Parathyroid adenoma (tissue), 2 donors: ENCODE measurements around the gene FMNL1.

Source experiments
- H2AFZ ChIP-seq: fragments of 300-600 bp; sonication (generic); one replicate; pipeline ENCODE4 v1.7.0; 2017; ENCODE audit warnings: antibody characterized with exemption, mild to moderate bottlenecking
- H3K27ac ChIP-seq: fragments of 300-600 bp; sonication (generic); one replicate; pipeline ENCODE4 v1.7.0; 2017
- H3K27me3 ChIP-seq: fragments of 300-600 bp; sonication (generic); one replicate; pipeline ENCODE4 v1.7.0; 2017; ENCODE audit warnings: low read length; ENCODE audit not compliant: control insufficient read depth, insufficient read depth
- H3K36me3 ChIP-seq: fragments of 300-600 bp; sonication (generic); one replicate; pipeline ENCODE4 v1.7.0; 2017; ENCODE audit warnings: low read length; ENCODE audit not compliant: control insufficient read depth, insufficient read depth
- H3K4me1 ChIP-seq: fragments of 300-600 bp; sonication (generic); one replicate; pipeline ENCODE4 v1.7.0; 2017; ENCODE audit warnings: control low read depth
- H3K4me2 ChIP-seq: fragments of 300-600 bp; sonication (generic); one replicate; pipeline ENCODE4 v1.7.0; 2017; ENCODE audit warnings: low read length
- H3K4me3 ChIP-seq: fragments of 300-600 bp; sonication (generic); one replicate; pipeline ENCODE4 v1.7.0; 2017; ENCODE audit warnings: low read depth, low read length
- H3K79me2 ChIP-seq: fragments of 300-600 bp; sonication (generic); one replicate; pipeline ENCODE4 v1.7.0; 2017; ENCODE audit warnings: control low read depth
- H3K9ac ChIP-seq: fragments of 300-600 bp; sonication (generic); one replicate; pipeline ENCODE4 v1.7.0; 2017; ENCODE audit warnings: mild to moderate bottlenecking
- H3K9me3 ChIP-seq: fragments of 300-600 bp; sonication (generic); one replicate; pipeline ENCODE4 v1.7.0; 2017; ENCODE audit warnings: low read length; ENCODE audit not compliant: control insufficient read depth
- CTCF ChIP-seq: fragments of 300-600 bp; sonication (generic); IDR thresholded peaks from one replicate; pipeline ENCODE4 v1.7.0; 2017; ENCODE audit warnings: antibody characterized with exemption, mild to moderate bottlenecking
- donor health status: primary hyperparathyroidism.

The FMNL1 gene

GRCh38 chr17:45261577-45262515, 40.2 kb downstream of the FMNL1 start, which contains the start of gene SPATA32:
Gene SPATA32 (minus strand): TSS chr17:45262094. CDS start chr17:45262016, 78 bp downstream.
- peak within 1 kb of the TSS; percentile 4 for H3K27ac ChIP-seq
- peaks cover 5% of the 10 kb centered on the region for H3K4me1 ChIP-seq
- no peak within 1 kb of the TSS for H3K9ac ChIP-seq
- peak within 1 kb of the TSS; percentile 63 for H3K4me2 ChIP-seq
- no peak for TF ChIP-seq CTCF
- no peaks in the 10 kb centered on the region for H3K36me3 ChIP-seq
- H2AFZ ChIP-seq = peak within 1 kb of the TSS; percentile 70
- H3K9me3 ChIP-seq = no peaks in the 10 kb centered on the region
- H3K4me3 ChIP-seq = peak within 1 kb of the TSS; percentile 43
- H3K27me3 ChIP-seq = no peaks in the 10 kb centered on the region
- H3K79me2 ChIP-seq = no peaks in the 10 kb centered on the region

GRCh38 chr17:45262516-45263476, 41.1 kb downstream of the FMNL1 start:
- Histone ChIP-seq H3K4me3 (peak overlapping the region; percentile 43), H3K4me2 (peak overlapping the region; percentile 63), H3K36me3 (no peaks in the 10 kb centered on the region), H3K9me3 (no peaks in the 10 kb centered on the region), H3K27me3 (no peaks in the 10 kb centered on the region), H3K9ac (no peak overlapping the region), H3K79me2 (no peaks in the 10 kb centered on the region), H3K4me1 (peaks cover 5% of the 10 kb centered on the region), H2AFZ (peak overlapping the region; percentile 70), H3K27ac (no peak overlapping the region)
- no peak for TF ChIP-seq CTCF

- Histone ChIP-seq H3K9me3 (no peaks in the 10 kb centered on the region), H3K27ac (no peak overlapping the region), H3K4me3 (no peak overlapping the region), H3K9ac (no peak overlapping the region), H2AFZ (no peak overlapping the region), H3K36me3 (no peaks in the 10 kb centered on the region), H3K4me1 (peaks cover 5% of the 10 kb centered on the region), H3K27me3 (no peaks in the 10 kb centered on the region), H3K4me2 (no peak overlapping the region), H3K79me2 (no peaks in the 10 kb centered on the region)
- no peak for TF ChIP-seq CTCF
These were observed 41.8 kb downstream of the FMNL1 start for GRCh38 chr17:45263477-45263860.

- no peaks in the 10 kb centered on the region for H3K36me3 ChIP-seq
- no peaks in the 10 kb centered on the region for H3K9me3 ChIP-seq
- no peak for TF ChIP-seq CTCF
- H3K27me3 ChIP-seq = no peaks in the 10 kb centered on the region
- peaks cover 5% of the 10 kb centered on the region for H3K4me1 ChIP-seq
- H3K4me2 ChIP-seq = no peak overlapping the region
- no peak overlapping the region for H2AFZ ChIP-seq
- no peaks in the 10 kb centered on the region for H3K79me2 ChIP-seq
- H3K27ac ChIP-seq = no peak overlapping the region
- H3K4me3 ChIP-seq = no peak overlapping the region
- no peak overlapping the region for H3K9ac ChIP-seq
These were observed 42.7 kb downstream of the FMNL1 start for GRCh38 chr17:45264430-45264829.
